Ascending aorta (tissue), 2 donors: ENCODE results near the gene LSS. TPM values are rescaled to one million over a fixed set of nuclear protein-coding genes. Genes with fewer than 3 reads are reported as not detected.

Experiments used
- DNase-seq, 2 donors: peaks; one replicate each; pipeline ENCODE4 v3.0.0-alpha.2; 2019; ENCODE audit warnings: low spot score in 2 of 2
- H3K27ac ChIP-seq, 2 donors: fragments of 200-600 bp; sonication (generic); one replicate each; pipeline ENCODE4 v1.5.1; 2016 to 2017; ENCODE audit warnings: mild to moderate bottlenecking in 1 of 2
- H3K27me3 ChIP-seq: fragments of 200-600 bp; sonication (generic); one replicate; pipeline ENCODE4 v1.5.1; 2017
- H3K36me3 ChIP-seq, 2 donors: fragments of 200-600 bp; sonication (generic); one replicate each; pipeline ENCODE4 v1.5.1; 2016
- H3K4me1 ChIP-seq, 2 donors: fragments of 200-600 bp; sonication (generic); one replicate each; pipeline ENCODE4 v1.5.1; 2016 to 2017; ENCODE audit warnings: mild to moderate bottlenecking in 1 of 2
- H3K4me3 ChIP-seq, 2 donors: fragments of 200-600 bp; sonication (generic); one replicate each; pipeline ENCODE4 v1.5.1; 2016 to 2017; ENCODE audit warnings: mild to moderate bottlenecking in 1 of 2
- H3K9me3 ChIP-seq, 2 donors: fragments of 200-600 bp; sonication (generic); one replicate each; pipeline ENCODE4 v1.5.1; 2016
- intact Hi-C: fragments of 100-400 bp; cut with DNase I; formaldehyde crosslinking; loops from one replicate; pipeline ENCODE4 v1.15.1; 2023
- total RNA-seq: library from RNA; depleted of rRNA; stranded (reverse); fragments of >200 nt; gene quantifications from one replicate; pipeline ENCODE4 v1.1.0, GENCODE V29; 2016
- TF ChIP-seq, protein P1 (sequence below), 3 experiments: fragments of 200-600 bp in 2 of 3; fragments of 450-650 bp in 1 of 3; sonication (generic) in 2 of 3; IDR thresholded peaks; one replicate each; pipeline ENCODE4 v1.5.1; 2016 to 2019; ENCODE audit warnings: antibody characterized with exemption in 3 of 3, mild to moderate bottlenecking in 1 of 3, moderate library complexity in 1 of 3

LSS gene
- total RNA-seq, 1 donor from 2014 or later: 49.4 TPM

DNA sequence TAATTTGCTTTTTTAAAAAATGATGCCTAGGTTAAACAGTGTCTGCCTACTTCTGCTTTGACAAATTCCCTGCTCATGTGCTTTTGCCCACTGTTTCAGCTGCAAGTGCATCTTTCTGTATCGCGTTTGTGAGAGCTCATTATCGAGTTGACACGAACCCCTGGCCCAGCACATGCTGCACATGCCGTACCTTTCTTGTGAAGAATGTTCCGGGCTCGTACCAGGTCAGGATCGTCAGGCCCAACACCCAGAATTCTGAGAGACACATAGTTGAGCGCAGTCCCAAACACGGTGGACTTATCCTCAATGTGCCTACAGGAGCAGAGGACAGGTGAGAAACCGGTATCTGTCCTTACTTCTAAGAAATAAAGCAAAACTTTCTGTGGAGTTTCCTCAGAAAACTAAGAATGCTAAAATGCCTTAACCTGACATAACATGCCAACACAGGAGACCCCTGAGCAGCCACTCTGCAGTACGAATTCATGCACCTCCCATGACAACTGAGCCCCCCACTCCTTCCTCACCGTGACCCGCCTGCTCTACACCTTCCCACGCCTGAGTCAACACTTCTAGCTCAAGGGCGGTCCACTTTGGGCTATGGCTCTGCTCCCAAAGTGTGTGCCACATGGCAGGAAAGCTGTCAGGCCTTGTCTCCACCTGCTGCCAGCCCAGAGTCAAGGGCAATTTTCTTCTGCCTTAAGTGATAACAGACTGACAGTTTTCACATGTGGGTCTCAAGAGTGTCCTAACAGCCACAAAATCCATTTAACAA, 6.7 kb downstream of the LSS start:
- Histone ChIP-seq H3K27me3 (no peaks in the 10 kb centered on the region), H3K4me1 (peaks cover 6 to 11% of the 10 kb centered on the region in 2 donors), H3K36me3 (peaks cover 28 to 53% of the 10 kb centered on the region in 2 donors), H3K9me3 (no peaks in the 10 kb centered on the region), H3K4me3 (no peak overlapping the region), H3K27ac (no peak overlapping the region)
- no peak for DNase-seq
- intact Hi-C loops: no loop called here
- TF ChIP-seq, protein P1, sequence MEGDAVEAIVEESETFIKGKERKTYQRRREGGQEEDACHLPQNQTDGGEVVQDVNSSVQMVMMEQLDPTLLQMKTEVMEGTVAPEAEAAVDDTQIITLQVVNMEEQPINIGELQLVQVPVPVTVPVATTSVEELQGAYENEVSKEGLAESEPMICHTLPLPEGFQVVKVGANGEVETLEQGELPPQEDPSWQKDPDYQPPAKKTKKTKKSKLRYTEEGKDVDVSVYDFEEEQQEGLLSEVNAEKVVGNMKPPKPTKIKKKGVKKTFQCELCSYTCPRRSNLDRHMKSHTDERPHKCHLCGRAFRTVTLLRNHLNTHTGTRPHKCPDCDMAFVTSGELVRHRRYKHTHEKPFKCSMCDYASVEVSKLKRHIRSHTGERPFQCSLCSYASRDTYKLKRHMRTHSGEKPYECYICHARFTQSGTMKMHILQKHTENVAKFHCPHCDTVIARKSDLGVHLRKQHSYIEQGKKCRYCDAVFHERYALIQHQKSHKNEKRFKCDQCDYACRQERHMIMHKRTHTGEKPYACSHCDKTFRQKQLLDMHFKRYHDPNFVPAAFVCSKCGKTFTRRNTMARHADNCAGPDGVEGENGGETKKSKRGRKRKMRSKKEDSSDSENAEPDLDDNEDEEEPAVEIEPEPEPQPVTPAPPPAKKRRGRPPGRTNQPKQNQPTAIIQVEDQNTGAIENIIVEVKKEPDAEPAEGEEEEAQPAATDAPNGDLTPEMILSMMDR (IDR thresholded peaks at IDR 0.05): no peak

DNA sequence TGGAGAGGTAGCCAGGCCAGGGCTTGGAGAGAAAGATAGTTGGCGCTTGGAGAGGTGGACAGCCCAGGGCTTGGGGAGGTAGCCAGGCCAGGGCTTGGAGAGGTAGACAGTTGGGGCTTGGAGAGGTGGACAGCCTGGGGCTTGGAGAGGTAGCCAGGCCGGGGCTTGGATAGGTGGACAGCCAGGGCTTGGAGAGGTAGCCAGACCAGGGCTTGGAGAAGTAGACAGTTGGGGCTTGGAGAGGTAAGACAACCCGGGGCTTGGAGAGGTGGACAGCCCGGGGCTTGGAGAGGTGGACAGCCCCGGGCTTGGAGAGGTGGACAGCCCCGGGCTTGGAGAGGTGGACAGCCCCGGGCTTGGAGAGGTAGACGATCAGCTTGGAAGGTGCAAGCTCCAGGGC, 7.7 kb downstream of the LSS start:
- intact Hi-C loops: no loop called here

GRCh38 chr21:46220275-46220810, 8.2 kb downstream of the LSS start:
- intact Hi-C loops: no loop called here
- H3K36me3 ChIP-seq: peaks cover 40 to 68% of the 10 kb centered on the region in 2 donors

More for the DNA sequence above, 7.7 kb downstream of the LSS start:
- H3K36me3 ChIP-seq: peaks cover 35 to 63% of the 10 kb centered on the region in 2 donors
- H3K4me1 ChIP-seq: peaks cover under 1 to 2% of the 10 kb centered on the region in 2 donors
- no peak for DNase-seq
- H3K27me3 ChIP-seq: no peaks in the 10 kb centered on the region
- H3K4me3 ChIP-seq: no peak overlapping the region
- no peaks in the 10 kb centered on the region for H3K9me3 ChIP-seq
- no peak overlapping the region for H3K27ac ChIP-seq
- TF ChIP-seq, protein P1 (IDR thresholded peaks at IDR 0.05): no peak

DNA sequence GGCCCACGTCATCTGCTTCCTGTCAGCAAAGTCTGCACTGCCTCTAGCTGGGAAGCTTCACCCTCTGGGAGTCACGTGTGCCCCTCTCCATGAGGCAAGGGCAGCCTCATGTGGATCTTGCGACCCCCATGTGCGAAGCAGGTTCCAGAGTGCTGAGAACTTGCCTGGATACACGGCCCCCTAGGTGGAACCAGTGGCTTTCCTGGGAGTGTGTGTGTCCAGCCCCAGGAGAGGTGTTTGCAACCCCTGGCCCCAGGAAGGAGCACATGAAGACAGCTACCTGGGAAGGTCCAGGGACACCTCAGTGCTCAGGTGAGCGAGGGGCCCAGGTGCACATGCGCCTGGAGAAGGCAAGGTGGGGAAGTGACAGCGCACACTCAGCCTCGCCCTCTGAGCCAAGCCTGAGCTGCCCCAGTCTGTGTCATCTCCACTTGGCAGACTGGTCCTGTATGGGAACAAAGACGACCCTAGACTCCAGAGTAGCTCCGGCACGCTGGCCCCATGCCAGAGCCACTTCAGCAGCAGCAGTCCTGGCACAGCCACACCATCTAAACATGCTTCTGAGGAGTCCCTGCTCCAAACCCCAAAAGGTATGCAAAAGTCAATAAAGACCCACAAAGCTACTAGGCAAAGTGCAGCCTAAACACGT, 8.9 kb downstream of the LSS start:
- Histone ChIP-seq H3K27me3 (no peaks in the 10 kb centered on the region), H3K9me3 (no peaks in the 10 kb centered on the region), H3K36me3 (peaks cover 45 to 74% of the 10 kb centered on the region in 2 donors), H3K4me1 (no peaks in the 10 kb centered on the region), H3K27ac (no peak overlapping the region), H3K4me3 (no peak overlapping the region)
- DNase-seq: no peak
- intact Hi-C loops: no loop called here
- TF ChIP-seq, protein P1 (IDR thresholded peaks at IDR 0.05): no peak

More at GRCh38 chr21:46220275-46220810, 8.2 kb downstream of the LSS start:
- no peaks in the 10 kb centered on the region for H3K27me3 ChIP-seq
- no peaks in the 10 kb centered on the region for H3K4me1 ChIP-seq
- no peak overlapping the region for H3K27ac ChIP-seq
- H3K9me3 ChIP-seq: no peaks in the 10 kb centered on the region
- no peak overlapping the region for H3K4me3 ChIP-seq
- TF ChIP-seq, protein P1 (IDR thresholded peaks at IDR 0.05): no peak
- no peak for DNase-seq

DNA sequence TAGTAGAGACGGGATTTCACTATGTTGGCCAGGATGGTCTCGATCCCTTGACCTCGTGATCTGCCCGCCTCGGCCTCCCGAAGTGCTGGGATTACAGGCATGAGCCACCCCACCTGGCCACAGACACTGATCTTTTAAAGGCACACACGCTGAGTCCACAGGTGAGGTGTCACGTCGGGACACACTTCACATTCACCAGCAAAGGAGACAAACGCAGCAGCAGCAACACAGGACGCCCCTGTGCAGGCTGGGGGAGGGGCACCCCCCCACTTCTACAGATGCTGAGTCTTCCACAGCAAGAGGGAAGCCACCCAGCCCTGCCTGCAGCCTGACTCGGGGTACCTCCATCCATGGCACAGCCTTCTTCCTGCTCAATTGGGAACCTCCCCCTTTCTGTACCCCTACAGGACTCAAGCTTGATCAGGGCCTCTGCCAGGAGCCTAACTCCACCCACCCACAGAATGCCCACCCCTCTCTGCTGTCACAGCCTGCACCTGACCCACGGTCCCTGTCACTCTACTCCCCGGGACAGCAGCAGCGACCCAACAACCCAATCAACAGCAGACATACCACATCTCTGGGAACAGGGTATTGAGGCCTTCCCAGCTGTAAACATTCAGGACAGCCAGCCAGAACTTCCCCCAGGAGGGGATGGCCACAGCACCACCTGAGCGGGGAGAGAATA, 9.5 kb downstream of the LSS start:
- DNase-seq: no peak
- Histone ChIP-seq H3K27ac (no peak overlapping the region), H3K27me3 (no peaks in the 10 kb centered on the region), H3K4me1 (no peaks in the 10 kb centered on the region), H3K36me3 (peaks cover 49 to 81% of the 10 kb centered on the region in 2 donors), H3K9me3 (no peaks in the 10 kb centered on the region), H3K4me3 (no peak overlapping the region)
- TF ChIP-seq, protein P1 (IDR thresholded peaks at IDR 0.05): no peak
- intact Hi-C loops: no loop called here
